HG02973 (cell line): ENCODE measurements around the gene APOA1.
"Not testable (repeated sequence)": the region's sequence is repeated elsewhere in the genome, so short reads cannot be mapped to it uniquely, and the experiment has no call there.

ENCODE experiments used
- ATAC-seq: cut with Tn5 transposase; IDR thresholded peaks from one replicate; pipeline ENCODE4 v1.9.1; 2021; ENCODE audit warnings: moderate library complexity; ENCODE audit not compliant: unreplicated experiment

Gene APOA1

GRCh38 chr11:116821050-116821918 is 16.1 kb downstream of the APOA1 start:
- ATAC-seq, result no peak

GRCh38 chr11:116819049-116819448 is 18.4 kb downstream of the APOA1 start:
- no peak for ATAC-seq

GRCh38 chr11:116814502-116814901 is 22.9 kb downstream of the APOA1 start:
- no peak for ATAC-seq

- ATAC-seq, result no peak
These were observed 23.5 kb downstream of the APOA1 start for GRCh38 chr11:116813781-116814471.

- no peak for ATAC-seq
These were observed 24.3 kb downstream of the APOA1 start for GRCh38 chr11:116813170-116813569.

GRCh38 chr11:116812109-116812508 is 25.3 kb downstream of the APOA1 start:
- ATAC-seq, result no peak

- ATAC-seq, result no peak
These were observed 26.2 kb downstream of the APOA1 start for GRCh38 chr11:116811194-116811593.

GRCh38 chr11:116808262-116809175 is 28.9 kb downstream of the APOA1 start:
- no peak for ATAC-seq

GRCh38 chr11:116807601-116808261 is 29.7 kb downstream of the APOA1 start:
- no peak for ATAC-seq

GRCh38 chr11:116804001-116804400 is 33.4 kb downstream of the APOA1 start:
- ATAC-seq, result no peak

- not testable (repeated sequence) for ATAC-seq
These were observed 35.8 kb downstream of the APOA1 start for GRCh38 chr11:116801662-116802061.

GRCh38 chr11:116800610-116801009 is 36.8 kb downstream of the APOA1 start:
- no peak for ATAC-seq

- ATAC-seq, result no peak
These were observed 39.1 kb downstream of the APOA1 start for GRCh38 chr11:116798368-116798767.

GRCh38 chr11:116797816-116798215 is 39.6 kb downstream of the APOA1 start:
- no peak for ATAC-seq

GRCh38 chr11:116796548-116796947 is 40.9 kb downstream of the APOA1 start:
- no peak for ATAC-seq

GRCh38 chr11:116794851-116795250 is 42.6 kb downstream of the APOA1 start:
- ATAC-seq, result no peak

- ATAC-seq, result no peak
These were observed 43.7 kb downstream of the APOA1 start for GRCh38 chr11:116793772-116794097.

GRCh38 chr11:116792869-116793771 is 44.3 kb downstream of the APOA1 start:
- no peak for ATAC-seq

- ATAC-seq, result no peak
These were observed 45.1 kb downstream of the APOA1 start for GRCh38 chr11:116792144-116792868.
